HepG2 (cell line): Measurements from ENCODE around the gene DQX1. TPM values are rescaled to one million over a fixed set of nuclear protein-coding genes. Genes with fewer than 3 reads are reported as not detected.

Experiments
- ERF ChIP-seq: IDR thresholded peaks from 2 replicates; pipeline ENCODE4 v1.6.1; 2018; ENCODE audit warnings: missing biosample characterization, missing genetic modification reagents
- FOXO1 ChIP-seq: sonication (generic); formaldehyde crosslinking; IDR thresholded peaks from 2 replicates; pipeline ENCODE4 v1.4.0; 2020; ENCODE audit warnings: missing genetic modification reagents
- GPN1 ChIP-seq: sonication (generic); formaldehyde crosslinking; IDR thresholded peaks from 2 replicates; pipeline ENCODE4 v1.5.1; 2020; ENCODE audit warnings: missing genetic modification reagents, borderline replicate concordance
- HCFC1 ChIP-seq: fragments of 150-350 bp; IDR thresholded peaks from 2 replicates; pipeline ENCODE4 v1.6.1; 2014; ENCODE audit warnings: low read depth, low read length
- NFIB ChIP-seq: sonication (generic); formaldehyde crosslinking; IDR thresholded peaks from 2 replicates; pipeline ENCODE4 v1.9.0; 2021; ENCODE audit warnings: missing genetic modification reagents, mild to moderate bottlenecking, borderline replicate concordance
- NFYB ChIP-seq: sonication (generic); formaldehyde crosslinking; IDR thresholded peaks from 2 replicates; pipeline ENCODE4 v1.4.0; 2020; ENCODE audit warnings: missing genetic modification reagents
- NKX3-1 ChIP-seq: sonication (generic); formaldehyde crosslinking; IDR thresholded peaks from 2 replicates; pipeline ENCODE4 v1.5.0; 2020; ENCODE audit warnings: missing genetic modification reagents
- NR2F1 ChIP-seq, 2 experiments: fragments of 450-650 bp in 1 of 2; formaldehyde crosslinking in 1 of 2; IDR thresholded peaks; 2 replicates each; pipeline versions ENCODE4 v1.5.0 to v1.6.1; 2016 to 2020; ENCODE audit warnings: mild to moderate bottlenecking in 1 of 2, missing compliant biosample characterization in 1 of 2, missing genetic modification reagents in 1 of 2, moderate library complexity in 1 of 2
- RARG ChIP-seq: sonication (generic); formaldehyde crosslinking; IDR thresholded peaks from 2 replicates; pipeline ENCODE4 v1.4.0; 2020; ENCODE audit warnings: low read depth, mild to moderate bottlenecking, missing genetic modification reagents
- RFX3 ChIP-seq: IDR thresholded peaks from 2 replicates; pipeline ENCODE4 v1.6.1; 2016; ENCODE audit warnings: missing biosample characterization, missing genetic modification reagents
- ZFY ChIP-seq: sonication (generic); formaldehyde crosslinking; IDR thresholded peaks from 2 replicates; pipeline ENCODE4 v1.4.0; 2020; ENCODE audit warnings: missing genetic modification reagents
- ZNF432 ChIP-seq: sonication (generic); formaldehyde crosslinking; IDR thresholded peaks from 2 replicates; pipeline ENCODE4 v1.5.0; 2020; ENCODE audit warnings: missing genetic modification reagents, mild to moderate bottlenecking, borderline replicate concordance
- ZNF644 ChIP-seq: IDR thresholded peaks from 2 replicates; pipeline ENCODE4 v1.6.1; 2016; ENCODE audit warnings: low read depth
- ZNF839 ChIP-seq: sonication (generic); formaldehyde crosslinking; IDR thresholded peaks from 2 replicates; pipeline ENCODE4 v1.4.0; 2020; ENCODE audit warnings: missing genetic modification reagents, mild to moderate bottlenecking, borderline replicate concordance
- ZZZ3 ChIP-seq: sonication (generic); formaldehyde crosslinking; IDR thresholded peaks from 2 replicates; pipeline ENCODE4 v1.4.0; 2020; ENCODE audit warnings: missing genetic modification reagents, mild to moderate bottlenecking, borderline replicate concordance
- polyA plus RNA-seq, 8 experiments: library from polyadenylated mRNA; depleted of rRNA in 3 of 8; stranded (reverse) in 7 of 8; unstranded in 1 of 8; fragments of >200 nt; fragmentation: Illumina TruSeq in 4 of 8; extraction: Trizol in 4 of 8; gene quantifications; 2 replicates each; pipeline versions ENCODE4 v1.2.1 to v1.2.3, GENCODE V29; 2011 to 2016; ENCODE audit warnings: low read depth in 4 of 8, missing spikeins in 1 of 8, mixed read lengths in 1 of 8; ENCODE audit not compliant: insufficient read depth in 1 of 8
- total RNA-seq, 5 experiments: library from RNA; depleted of rRNA; stranded (reverse); fragments of >200 nt; fragmentation: Illumina TruSeq; extraction: Trizol; gene quantifications; 2 replicates each; pipeline ENCODE4 v1.2.3, GENCODE V29; 2016; ENCODE audit warnings: low read depth in 1 of 5
- TF ChIP-seq, protein P1 (sequence below): sonication (generic); formaldehyde crosslinking; IDR thresholded peaks from 2 replicates; pipeline ENCODE4 v1.4.0; 2020; ENCODE audit warnings: missing genetic modification reagents, borderline replicate concordance
- TF ChIP-seq, protein P2 (sequence below): sonication (generic); formaldehyde crosslinking; IDR thresholded peaks from 2 replicates; pipeline ENCODE4 v1.5.1; 2020; ENCODE audit warnings: missing genetic modification reagents, mild to moderate bottlenecking, borderline replicate concordance
- TF ChIP-seq, protein P3 (sequence below): sonication (generic); formaldehyde crosslinking; IDR thresholded peaks from 2 replicates; pipeline ENCODE4 v1.5.0; 2020; ENCODE audit warnings: missing genetic modification reagents
- TF ChIP-seq, protein P4 (sequence below): sonication (generic); formaldehyde crosslinking; IDR thresholded peaks from 2 replicates; pipeline ENCODE4 v1.9.0; 2022; ENCODE audit warnings: missing genetic modification reagents, mild to moderate bottlenecking, borderline replicate concordance
- TF ChIP-seq, protein P5 (sequence below): IDR thresholded peaks from 2 replicates; pipeline ENCODE4 v1.6.1; 2016
- TF ChIP-seq, protein P6 (sequence below): sonication (generic); formaldehyde crosslinking; IDR thresholded peaks from 2 replicates; pipeline ENCODE4 v1.9.0; 2021; ENCODE audit warnings: missing genetic modification reagents, mild to moderate bottlenecking, borderline replicate concordance

Gene DQX1
- total and polyA plus RNA-seq, 2 of the 13 experiments (the other 11 are each of a cell fraction or from before 2014, with no cell fraction given): 27.6 to 89.8 TPM

DNA sequence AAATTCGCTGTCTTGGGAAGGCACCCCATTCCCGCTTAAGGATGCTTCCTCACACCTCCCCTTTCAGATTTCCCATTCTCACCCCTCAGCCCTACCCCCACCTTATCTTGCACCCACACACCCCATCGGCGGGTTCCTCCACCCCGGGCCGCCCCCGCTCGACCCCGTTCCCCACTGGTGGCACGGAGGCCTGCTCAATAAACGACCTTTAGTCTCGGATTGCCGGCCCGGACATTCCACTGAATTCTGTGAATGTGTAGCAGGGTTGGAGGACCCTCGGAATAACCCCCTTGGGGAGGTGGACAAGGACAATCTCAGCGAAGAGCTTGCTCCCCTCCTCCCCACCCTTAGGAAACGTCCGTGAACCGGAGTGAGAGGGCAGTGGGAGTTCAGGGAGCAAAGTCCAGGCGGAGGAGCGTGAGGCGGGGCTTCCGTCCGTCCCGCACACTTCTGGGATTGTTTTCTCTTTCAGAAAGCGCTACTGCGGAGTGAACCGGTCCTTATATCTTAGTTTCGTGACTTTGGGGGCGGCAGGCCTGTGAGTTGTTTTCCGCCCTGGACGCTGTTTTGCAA is 23.8 kb downstream of the DQX1 start (continued):
- TF ChIP-seq, protein P1, sequence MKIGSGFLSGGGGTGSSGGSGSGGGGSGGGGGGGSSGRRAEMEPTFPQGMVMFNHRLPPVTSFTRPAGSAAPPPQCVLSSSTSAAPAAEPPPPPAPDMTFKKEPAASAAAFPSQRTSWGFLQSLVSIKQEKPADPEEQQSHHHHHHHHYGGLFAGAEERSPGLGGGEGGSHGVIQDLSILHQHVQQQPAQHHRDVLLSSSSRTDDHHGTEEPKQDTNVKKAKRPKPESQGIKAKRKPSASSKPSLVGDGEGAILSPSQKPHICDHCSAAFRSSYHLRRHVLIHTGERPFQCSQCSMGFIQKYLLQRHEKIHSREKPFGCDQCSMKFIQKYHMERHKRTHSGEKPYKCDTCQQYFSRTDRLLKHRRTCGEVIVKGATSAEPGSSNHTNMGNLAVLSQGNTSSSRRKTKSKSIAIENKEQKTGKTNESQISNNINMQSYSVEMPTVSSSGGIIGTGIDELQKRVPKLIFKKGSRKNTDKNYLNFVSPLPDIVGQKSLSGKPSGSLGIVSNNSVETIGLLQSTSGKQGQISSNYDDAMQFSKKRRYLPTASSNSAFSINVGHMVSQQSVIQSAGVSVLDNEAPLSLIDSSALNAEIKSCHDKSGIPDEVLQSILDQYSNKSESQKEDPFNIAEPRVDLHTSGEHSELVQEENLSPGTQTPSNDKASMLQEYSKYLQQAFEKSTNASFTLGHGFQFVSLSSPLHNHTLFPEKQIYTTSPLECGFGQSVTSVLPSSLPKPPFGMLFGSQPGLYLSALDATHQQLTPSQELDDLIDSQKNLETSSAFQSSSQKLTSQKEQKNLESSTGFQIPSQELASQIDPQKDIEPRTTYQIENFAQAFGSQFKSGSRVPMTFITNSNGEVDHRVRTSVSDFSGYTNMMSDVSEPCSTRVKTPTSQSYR: peak; percentile 85
- TF ChIP-seq, protein P2, sequence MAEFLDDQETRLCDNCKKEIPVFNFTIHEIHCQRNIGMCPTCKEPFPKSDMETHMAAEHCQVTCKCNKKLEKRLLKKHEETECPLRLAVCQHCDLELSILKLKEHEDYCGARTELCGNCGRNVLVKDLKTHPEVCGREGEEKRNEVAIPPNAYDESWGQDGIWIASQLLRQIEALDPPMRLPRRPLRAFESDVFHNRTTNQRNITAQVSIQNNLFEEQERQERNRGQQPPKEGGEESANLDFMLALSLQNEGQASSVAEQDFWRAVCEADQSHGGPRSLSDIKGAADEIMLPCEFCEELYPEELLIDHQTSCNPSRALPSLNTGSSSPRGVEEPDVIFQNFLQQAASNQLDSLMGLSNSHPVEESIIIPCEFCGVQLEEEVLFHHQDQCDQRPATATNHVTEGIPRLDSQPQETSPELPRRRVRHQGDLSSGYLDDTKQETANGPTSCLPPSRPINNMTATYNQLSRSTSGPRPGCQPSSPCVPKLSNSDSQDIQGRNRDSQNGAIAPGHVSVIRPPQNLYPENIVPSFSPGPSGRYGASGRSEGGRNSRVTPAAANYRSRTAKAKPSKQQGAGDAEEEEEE (CRISPR knock-in tag): peak; percentile 13; the same call in 1 of the 2 replicates
- TF ChIP-seq, protein P3, sequence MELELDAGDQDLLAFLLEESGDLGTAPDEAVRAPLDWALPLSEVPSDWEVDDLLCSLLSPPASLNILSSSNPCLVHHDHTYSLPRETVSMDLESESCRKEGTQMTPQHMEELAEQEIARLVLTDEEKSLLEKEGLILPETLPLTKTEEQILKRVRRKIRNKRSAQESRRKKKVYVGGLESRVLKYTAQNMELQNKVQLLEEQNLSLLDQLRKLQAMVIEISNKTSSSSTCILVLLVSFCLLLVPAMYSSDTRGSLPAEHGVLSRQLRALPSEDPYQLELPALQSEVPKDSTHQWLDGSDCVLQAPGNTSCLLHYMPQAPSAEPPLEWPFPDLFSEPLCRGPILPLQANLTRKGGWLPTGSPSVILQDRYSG (CRISPR knock-in tag): no peak
- TF ChIP-seq NKX3-1 (CRISPR knock-in tag) (no peak), NFIB (CRISPR knock-in tag) (no peak; the same call in 1 of the 2 replicates), ZFY (CRISPR knock-in tag) (peak; percentile 39), ZNF644 (no peak), NFYB (CRISPR knock-in tag) (no peak), RFX3 (CRISPR knock-in tag) (no peak), ZNF839 (no peak), ZZZ3 (no peak; the same call in 1 of the 2 replicates), FOXO1 (CRISPR knock-in tag) (no peak), HCFC1 (no peak), ERF (CRISPR knock-in tag) (peak; percentile 66; the same call in 1 of the 2 replicates), ZNF432 (CRISPR knock-in tag) (no peak), GPN1 (CRISPR knock-in tag) (no peak), RARG (no peak), NR2F1 (CRISPR knock-in tag; IDR thresholded peaks at IDR 0.05) (peak; percentile 81 to 92)
- TF ChIP-seq, protein P4, sequence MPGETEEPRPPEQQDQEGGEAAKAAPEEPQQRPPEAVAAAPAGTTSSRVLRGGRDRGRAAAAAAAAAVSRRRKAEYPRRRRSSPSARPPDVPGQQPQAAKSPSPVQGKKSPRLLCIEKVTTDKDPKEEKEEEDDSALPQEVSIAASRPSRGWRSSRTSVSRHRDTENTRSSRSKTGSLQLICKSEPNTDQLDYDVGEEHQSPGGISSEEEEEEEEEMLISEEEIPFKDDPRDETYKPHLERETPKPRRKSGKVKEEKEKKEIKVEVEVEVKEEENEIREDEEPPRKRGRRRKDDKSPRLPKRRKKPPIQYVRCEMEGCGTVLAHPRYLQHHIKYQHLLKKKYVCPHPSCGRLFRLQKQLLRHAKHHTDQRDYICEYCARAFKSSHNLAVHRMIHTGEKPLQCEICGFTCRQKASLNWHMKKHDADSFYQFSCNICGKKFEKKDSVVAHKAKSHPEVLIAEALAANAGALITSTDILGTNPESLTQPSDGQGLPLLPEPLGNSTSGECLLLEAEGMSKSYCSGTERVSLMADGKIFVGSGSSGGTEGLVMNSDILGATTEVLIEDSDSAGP: no peak
- TF ChIP-seq, protein P5, sequence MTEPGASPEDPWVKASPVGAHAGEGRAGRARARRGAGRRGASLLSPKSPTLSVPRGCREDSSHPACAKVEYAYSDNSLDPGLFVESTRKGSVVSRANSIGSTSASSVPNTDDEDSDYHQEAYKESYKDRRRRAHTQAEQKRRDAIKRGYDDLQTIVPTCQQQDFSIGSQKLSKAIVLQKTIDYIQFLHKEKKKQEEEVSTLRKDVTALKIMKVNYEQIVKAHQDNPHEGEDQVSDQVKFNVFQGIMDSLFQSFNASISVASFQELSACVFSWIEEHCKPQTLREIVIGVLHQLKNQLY (CRISPR knock-in tag): peak; percentile 20; the same call in 1 of the 2 replicates
- TF ChIP-seq, protein P6, sequence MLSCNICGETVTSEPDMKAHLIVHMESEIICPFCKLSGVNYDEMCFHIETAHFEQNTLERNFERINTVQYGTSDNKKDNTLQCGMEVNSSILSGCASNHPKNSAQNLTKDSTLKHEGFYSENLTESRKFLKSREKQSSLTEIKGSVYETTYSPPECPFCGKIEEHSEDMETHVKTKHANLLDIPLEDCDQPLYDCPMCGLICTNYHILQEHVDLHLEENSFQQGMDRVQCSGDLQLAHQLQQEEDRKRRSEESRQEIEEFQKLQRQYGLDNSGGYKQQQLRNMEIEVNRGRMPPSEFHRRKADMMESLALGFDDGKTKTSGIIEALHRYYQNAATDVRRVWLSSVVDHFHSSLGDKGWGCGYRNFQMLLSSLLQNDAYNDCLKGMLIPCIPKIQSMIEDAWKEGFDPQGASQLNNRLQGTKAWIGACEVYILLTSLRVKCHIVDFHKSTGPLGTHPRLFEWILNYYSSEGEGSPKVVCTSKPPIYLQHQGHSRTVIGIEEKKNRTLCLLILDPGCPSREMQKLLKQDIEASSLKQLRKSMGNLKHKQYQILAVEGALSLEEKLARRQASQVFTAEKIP (CRISPR knock-in tag): no peak
